C4-2B (cell line): ENCODE data around the gene HCN3.

Experiments used
- H3K27ac ChIP-seq: fragments of 450-650 bp; 2 replicates; pipeline ENCODE4 v1.5.1; 2017
- ZFX ChIP-seq: fragments of 450-650 bp; IDR thresholded peaks from 2 replicates; pipeline ENCODE4 v1.6.1; 2017
- TF ChIP-seq, protein P1 (sequence below): fragments of 450-650 bp; conservative IDR thresholded peaks from 2 replicates; pipeline ENCODE4 v1.5.1; 2017; ENCODE audit warnings: mild to moderate bottlenecking

HCN3 gene

GRCh38 chr1:155256058-155256852, 21.0 kb upstream of the HCN3 start:
- TF ChIP-seq, protein P1, sequence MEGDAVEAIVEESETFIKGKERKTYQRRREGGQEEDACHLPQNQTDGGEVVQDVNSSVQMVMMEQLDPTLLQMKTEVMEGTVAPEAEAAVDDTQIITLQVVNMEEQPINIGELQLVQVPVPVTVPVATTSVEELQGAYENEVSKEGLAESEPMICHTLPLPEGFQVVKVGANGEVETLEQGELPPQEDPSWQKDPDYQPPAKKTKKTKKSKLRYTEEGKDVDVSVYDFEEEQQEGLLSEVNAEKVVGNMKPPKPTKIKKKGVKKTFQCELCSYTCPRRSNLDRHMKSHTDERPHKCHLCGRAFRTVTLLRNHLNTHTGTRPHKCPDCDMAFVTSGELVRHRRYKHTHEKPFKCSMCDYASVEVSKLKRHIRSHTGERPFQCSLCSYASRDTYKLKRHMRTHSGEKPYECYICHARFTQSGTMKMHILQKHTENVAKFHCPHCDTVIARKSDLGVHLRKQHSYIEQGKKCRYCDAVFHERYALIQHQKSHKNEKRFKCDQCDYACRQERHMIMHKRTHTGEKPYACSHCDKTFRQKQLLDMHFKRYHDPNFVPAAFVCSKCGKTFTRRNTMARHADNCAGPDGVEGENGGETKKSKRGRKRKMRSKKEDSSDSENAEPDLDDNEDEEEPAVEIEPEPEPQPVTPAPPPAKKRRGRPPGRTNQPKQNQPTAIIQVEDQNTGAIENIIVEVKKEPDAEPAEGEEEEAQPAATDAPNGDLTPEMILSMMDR: no peak
- TF ChIP-seq ZFX: no peak
- no peak overlapping the region; the same call in 1 of the 2 replicates for H3K27ac ChIP-seq

DNA sequence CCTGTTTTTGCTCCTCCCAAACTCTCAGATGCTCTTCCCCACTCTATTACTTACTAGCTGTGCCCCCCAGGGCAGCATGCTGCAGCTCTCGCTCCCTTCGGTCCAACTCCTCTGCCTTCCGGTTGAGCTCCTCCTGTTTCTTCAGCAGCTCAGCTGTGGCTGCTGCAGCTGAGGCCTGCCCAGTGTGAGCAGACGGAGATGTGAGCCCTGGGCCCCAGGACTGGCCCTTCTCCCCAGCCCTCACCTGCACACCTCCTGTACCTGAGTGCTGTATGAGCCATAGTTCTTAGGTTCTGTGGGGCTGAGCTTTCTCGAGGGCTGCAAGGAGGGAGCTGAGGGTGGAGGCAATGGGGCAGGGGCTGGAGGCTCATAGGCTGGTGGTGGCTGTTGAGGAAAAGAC, 17.0 kb upstream of the HCN3 start:
- TF ChIP-seq, protein P1: no peak
- no peak for TF ChIP-seq ZFX
- no peak overlapping the region for H3K27ac ChIP-seq

GRCh38 chr1:155261493-155261851, 15.8 kb upstream of the HCN3 start:
- TF ChIP-seq, protein P1: no peak; the same call in 1 of the 2 replicates
- TF ChIP-seq ZFX: no peak
- H3K27ac ChIP-seq: peak overlapping the region; percentile 82

- TF ChIP-seq, protein P1: no peak
- TF ChIP-seq ZFX: peak; percentile 49; the same call in 1 of the 2 replicates
- H3K27ac ChIP-seq: peak within 1 kb of the TSS; percentile 82
Observed at GRCh38 chr1:155261852-155262673, 15.2 kb upstream of the HCN3 start, which contains the start of gene SCAMP3. Gene SCAMP3 (minus strand): TSS chr1:155262360. CDS start chr1:155262151, 209 bp downstream.

DNA sequence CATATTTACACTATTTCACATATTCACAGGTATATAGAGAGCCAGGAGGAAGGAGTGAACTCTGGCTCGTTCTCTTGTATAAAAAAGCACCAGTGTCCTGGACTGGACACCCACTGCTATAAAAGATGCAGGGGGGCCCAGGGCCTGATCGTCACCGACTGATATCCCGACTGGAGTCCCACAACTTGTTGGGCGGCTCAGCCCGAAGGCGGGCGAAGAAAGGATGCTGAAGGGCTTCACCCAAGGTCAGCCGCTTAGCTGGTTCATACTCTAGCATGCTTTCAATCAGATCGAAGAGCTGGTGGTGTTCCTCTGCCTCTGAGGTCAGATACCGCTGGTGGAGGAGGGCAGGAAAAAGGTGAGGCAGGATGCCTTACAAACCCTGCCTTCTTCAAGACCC, 14.2 kb upstream of the HCN3 start:
- TF ChIP-seq, protein P1: no peak
- no peak for TF ChIP-seq ZFX
- peak overlapping the region; percentile 82 for H3K27ac ChIP-seq

GRCh38 chr1:155266553-155266952, 10.7 kb upstream of the HCN3 start:
- TF ChIP-seq ZFX: no peak
- TF ChIP-seq, protein P1: no peak
- H3K27ac ChIP-seq: no peak overlapping the region

DNA sequence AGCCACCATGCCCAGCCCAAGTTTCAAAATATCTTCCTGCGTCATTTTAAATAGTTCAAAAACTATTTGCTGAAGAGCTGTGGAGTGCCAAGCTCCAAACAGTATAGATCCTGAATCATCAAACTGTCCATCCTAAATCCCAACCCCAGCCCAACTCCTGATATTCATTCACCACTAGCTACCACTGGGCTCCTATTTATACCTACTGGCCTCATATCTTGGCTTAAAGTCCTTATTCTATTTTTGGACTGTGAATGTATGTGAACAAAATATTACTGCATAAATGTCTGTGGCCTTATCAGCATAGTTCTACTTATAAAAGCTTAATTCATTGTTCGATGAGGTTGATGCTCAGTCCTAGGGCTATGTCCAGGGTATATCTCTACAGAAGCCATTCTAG, 9.9 kb upstream of the HCN3 start:
- TF ChIP-seq ZFX: no peak
- TF ChIP-seq, protein P1: no peak
- no peak overlapping the region for H3K27ac ChIP-seq
